OCI-M1 (cell line): Measurements from ENCODE around the gene PPP1R12B.
"Not testable (repeated sequence)": the region's sequence is repeated elsewhere in the genome, so short reads cannot be mapped to it uniquely, and the experiment has no call there.

ENCODE experiments used
- DNase-seq: peaks from one replicate; lab custom pipeline; 2025; lab: John Stamatoyannopoulos, UW

PPP1R12B gene

GRCh38 chr1:202405928-202406327 is 57.4 kb downstream of the PPP1R12B start:
- DNase-seq: no peak

GRCh38 chr1:202406896-202407295 is 58.4 kb downstream of the PPP1R12B start:
- DNase-seq: not testable (repeated sequence)

- peak; percentile 21 for DNase-seq
These were observed 58.9 kb downstream of the PPP1R12B start for GRCh38 chr1:202407378-202407777.

GRCh38 chr1:202410251-202410650 is 61.8 kb downstream of the PPP1R12B start:
- DNase-seq: not testable (repeated sequence)

- DNase-seq: not testable (repeated sequence)
These were observed 62.4 kb downstream of the PPP1R12B start for GRCh38 chr1:202410854-202411357.

- DNase-seq: no peak
These were observed 62.9 kb downstream of the PPP1R12B start for GRCh38 chr1:202411422-202411821.

- not testable (repeated sequence) for DNase-seq
These were observed 63.9 kb downstream of the PPP1R12B start for GRCh38 chr1:202412421-202412820.

GRCh38 chr1:202416641-202417040 is 68.1 kb downstream of the PPP1R12B start:
- DNase-seq: no peak

- DNase-seq: not testable (repeated sequence)
These were observed 68.6 kb downstream of the PPP1R12B start for GRCh38 chr1:202417141-202417540.

- not testable (repeated sequence) for DNase-seq
These were observed 69.3 kb downstream of the PPP1R12B start for GRCh38 chr1:202417762-202418201.

GRCh38 chr1:202419731-202420130 is 71.2 kb downstream of the PPP1R12B start:
- not testable (repeated sequence) for DNase-seq

GRCh38 chr1:202420422-202421094 is 72.1 kb downstream of the PPP1R12B start:
- DNase-seq: not testable (repeated sequence)

- DNase-seq: not testable (repeated sequence)
These were observed 74.2 kb downstream of the PPP1R12B start for GRCh38 chr1:202422709-202423108.

GRCh38 chr1:202424260-202424659 is 75.8 kb downstream of the PPP1R12B start:
- DNase-seq: not testable (repeated sequence)

GRCh38 chr1:202430111-202430510 is 81.6 kb downstream of the PPP1R12B start:
- DNase-seq: not testable (repeated sequence)

GRCh38 chr1:202432338-202432737 is 83.8 kb downstream of the PPP1R12B start:
- DNase-seq: not testable (repeated sequence)

- no peak for DNase-seq
These were observed 84.9 kb downstream of the PPP1R12B start for GRCh38 chr1:202433155-202434043.

GRCh38 chr1:202434059-202434458 is 85.6 kb downstream of the PPP1R12B start:
- no peak for DNase-seq

GRCh38 chr1:202438393-202439174 is 90.1 kb downstream of the PPP1R12B start:
- no peak for DNase-seq

- no peak for DNase-seq
These were observed 90.8 kb downstream of the PPP1R12B start for GRCh38 chr1:202439308-202439707.

- not testable (repeated sequence) for DNase-seq
These were observed 99.6 kb downstream of the PPP1R12B start for GRCh38 chr1:202448140-202448539.

GRCh38 chr1:202451641-202452040 is 103.1 kb downstream of the PPP1R12B start:
- DNase-seq: not testable (repeated sequence)
